GM18873 (cell line): ENCODE data around the gene USP31.
A peak's percentile ranks its signal among the peaks of the same experiment; 100 is the strongest.
"Not testable (repeated sequence)": the region's sequence is repeated elsewhere in the genome, so short reads cannot be mapped to it uniquely, and the experiment has no call there.

Experiments used
- ATAC-seq: cut with Tn5 transposase; IDR thresholded peaks from one replicate; pipeline ENCODE4 v1.9.1; 2021; ENCODE audit warnings: mild to moderate bottlenecking, moderate library complexity, moderate number of reproducible peaks; ENCODE audit not compliant: unreplicated experiment, low FRiP score

The USP31 gene

DNA sequence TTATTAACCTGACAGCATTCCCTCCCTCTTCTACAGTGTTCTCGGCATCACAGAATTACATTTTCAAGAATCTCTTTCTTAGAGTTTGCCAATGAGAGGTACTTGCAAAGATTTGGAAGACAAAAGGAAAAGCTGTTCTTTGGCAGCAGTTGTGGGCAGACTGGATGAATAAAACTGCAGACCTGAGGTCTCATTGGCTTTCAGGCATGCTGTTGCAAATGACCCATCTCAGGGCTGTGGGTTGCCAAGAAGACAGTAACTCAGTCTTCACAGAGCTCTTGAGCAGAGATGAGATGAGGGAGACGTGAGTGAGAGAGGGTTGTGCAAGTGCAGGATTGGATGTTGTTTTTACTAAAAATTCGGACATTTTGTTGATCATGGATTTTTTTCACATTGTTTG, 11.3 kb upstream of the USP31 start:
- no peak for ATAC-seq

GRCh38 chr16:23160082-23160481, 10.8 kb upstream of the USP31 start:
- no peak for ATAC-seq

- ATAC-seq, result no peak
Measured at GRCh38 chr16:23158114-23158513, 8.9 kb upstream of the USP31 start.

- ATAC-seq, result no peak
Measured at GRCh38 chr16:23156946-23157460, 7.8 kb upstream of the USP31 start.

DNA sequence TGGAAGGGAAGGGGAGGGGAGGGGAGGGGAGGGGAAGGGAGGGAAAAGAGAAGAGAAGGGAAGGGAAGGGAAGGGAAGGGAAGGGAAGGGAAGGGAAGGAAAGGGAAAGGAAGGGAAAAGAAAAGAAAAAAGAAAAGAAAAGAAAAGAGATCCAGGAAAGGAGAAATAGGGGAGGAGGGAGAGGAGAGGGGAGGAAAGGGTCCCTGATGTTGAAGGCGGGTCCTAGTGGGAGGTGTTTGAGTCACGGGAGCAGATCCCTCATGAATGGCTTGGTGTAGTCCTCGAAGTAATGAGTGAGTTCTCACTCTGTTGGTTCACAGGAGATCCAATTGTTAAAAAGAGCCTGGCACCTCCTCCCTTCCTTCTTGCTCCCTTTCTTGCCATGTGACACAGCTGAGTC, 6.9 kb upstream of the USP31 start:
- ATAC-seq, result no peak

- no peak for ATAC-seq
Measured at GRCh38 chr16:23155445-23156049, 6.3 kb upstream of the USP31 start.

DNA sequence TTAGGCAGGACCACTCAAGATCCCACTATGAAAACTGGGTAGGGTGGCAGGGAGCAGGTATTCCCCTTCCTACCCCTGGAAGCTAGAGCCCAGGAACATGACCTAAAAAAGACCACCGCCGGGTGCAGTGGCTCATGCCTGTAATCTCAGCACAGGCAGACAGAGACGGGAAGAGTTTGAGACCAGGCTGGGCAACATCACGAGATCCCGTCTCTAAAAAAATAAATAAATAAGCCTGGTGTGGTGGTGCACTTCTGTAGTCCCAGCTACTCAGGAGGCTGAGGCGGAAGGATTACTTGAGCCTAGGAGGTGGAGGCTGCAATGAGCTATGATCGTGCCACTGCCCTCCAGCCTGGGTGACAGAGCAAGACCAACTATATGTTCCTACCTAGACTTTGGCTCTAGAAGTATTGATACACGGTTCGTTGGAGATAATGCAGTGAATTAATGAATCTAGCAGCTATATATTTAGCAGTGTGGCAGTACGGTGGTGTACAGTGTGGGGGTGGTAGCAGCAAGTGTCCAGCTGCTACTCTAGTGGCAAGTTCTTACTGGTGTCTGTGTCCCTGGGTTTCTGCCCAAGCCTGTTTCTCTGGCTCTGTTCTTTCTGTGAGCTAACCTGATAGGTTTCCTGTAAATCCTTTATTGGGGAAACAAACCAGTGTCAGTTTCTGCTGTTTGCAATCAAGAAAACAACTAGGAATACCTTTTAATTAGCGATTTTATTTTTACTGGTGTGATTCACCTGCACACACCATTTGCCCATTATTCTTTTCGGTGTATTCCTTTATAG, 3.3 kb upstream of the USP31 start:
- no peak for ATAC-seq

DNA sequence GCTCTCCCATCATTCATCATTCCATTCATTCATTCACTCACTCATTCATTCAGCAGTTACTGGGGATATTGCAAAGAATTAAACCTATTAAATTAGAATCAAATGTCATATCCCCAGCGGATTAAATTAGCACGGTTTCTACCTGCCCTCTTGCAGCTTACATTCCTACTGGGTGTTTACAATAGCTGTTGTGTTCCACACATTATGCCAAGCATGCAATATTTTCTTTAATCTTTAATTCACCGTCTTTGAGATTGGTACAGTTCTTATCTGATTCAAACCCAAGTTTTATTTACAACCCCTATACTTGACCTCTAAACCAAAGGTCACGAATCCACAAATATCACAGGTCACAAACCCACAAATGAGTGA, 727 bp upstream of the USP31 start:
- ATAC-seq, result no peak

DNA sequence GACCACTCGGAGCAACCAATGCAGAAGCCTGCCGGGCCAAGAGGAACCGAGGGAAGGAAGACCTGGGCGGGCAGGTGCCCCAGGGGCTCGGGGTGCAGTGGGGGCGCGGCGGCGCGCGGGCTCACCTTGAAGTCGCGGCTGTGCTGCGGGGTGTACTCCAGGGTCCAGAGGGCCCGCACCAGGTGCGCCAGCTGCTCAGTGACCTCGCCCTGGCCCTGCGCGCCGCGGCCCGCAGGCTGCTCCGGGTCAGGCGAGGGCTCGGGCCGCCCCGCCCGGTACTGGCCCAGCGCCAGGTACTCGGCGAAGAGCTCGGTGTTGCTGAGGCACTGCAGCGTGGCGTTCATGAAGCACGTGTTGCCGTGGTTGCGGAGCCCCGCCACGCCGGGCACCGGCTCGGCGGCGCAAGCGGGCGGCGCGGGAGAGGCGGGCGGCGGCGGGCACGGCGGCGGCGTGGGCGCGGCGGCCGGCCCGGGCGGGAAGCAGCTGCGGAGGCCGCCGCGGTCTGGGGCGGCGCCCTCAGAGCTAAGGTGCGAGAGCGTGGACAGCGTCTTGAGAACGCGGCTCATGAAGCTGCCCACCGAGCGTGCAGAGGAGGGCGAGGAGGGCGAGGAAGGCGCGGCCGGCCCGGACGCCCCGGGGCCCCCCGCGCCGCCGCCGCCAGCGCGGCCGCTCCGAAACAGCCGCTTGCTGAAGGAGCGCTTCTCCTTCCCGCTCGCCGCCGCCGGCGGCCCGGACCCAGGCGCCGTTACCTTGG, 562 bp downstream of the USP31 start:
- ATAC-seq, result peak; percentile 26

- ATAC-seq, result no peak
Measured at GRCh38 chr16:23148166-23148512, 1.1 kb downstream of the USP31 start.

DNA sequence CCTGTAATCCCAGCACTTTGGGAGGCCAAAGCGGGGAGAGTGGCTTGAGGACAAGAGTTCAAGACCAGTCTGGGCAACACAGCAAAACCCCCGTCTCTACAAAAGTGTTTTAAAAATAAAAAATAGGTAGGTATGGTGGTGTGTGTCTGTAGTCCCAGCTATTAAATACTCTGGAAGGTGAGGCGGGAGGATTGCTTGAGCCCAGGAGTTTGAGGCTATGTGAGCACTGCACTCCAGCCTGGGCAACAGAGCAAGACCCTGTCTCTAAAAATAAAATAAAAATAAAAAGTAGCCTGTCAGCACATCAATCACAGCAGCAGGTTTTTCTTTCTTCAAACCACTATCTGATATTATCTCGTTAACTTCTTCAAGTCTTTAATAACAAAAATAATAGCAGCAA, 1.6 kb downstream of the USP31 start:
- no peak for ATAC-seq

GRCh38 chr16:23146877-23147601, 2.2 kb downstream of the USP31 start:
- no peak for ATAC-seq

DNA sequence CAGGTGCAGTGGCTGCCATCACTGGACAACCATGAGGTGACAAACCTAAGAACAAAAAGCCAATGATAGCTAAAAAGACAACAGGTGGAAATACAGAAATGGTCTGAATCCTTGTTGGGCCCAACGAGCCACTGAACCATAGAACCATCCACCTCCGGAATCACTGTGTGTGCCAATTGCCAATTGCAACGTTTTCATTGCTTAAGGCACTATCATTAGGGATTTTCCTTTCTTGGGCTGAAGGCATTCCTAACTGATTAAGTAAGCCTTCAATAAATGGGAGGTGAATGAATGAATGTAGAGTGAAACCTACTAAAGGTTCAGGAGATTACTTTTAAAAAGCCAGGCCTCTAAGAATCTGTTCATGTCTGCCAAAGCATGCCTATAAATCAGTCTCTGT, 3.6 kb downstream of the USP31 start:
- no peak for ATAC-seq

GRCh38 chr16:23145186-23145585, 4.1 kb downstream of the USP31 start:
- no peak for ATAC-seq

DNA sequence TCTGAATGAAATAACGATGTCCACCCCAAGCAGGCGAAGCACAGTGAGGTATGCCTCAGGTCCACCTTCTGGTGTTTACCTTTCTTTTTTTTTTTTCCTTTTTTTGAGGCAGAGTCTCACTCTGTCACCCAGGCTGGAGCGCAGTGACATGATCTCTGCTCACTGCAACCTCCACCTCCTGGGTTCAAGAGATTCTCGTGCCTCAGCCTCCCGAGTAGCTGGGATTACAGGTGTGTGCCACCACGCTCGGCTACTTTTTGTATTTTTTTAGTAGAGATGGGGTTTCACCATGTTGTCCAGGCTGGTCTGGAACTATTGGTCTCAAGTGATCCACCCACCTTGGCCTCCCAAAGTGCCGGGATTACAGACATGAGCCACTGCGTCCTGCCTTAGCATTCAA, 4.9 kb downstream of the USP31 start:
- not testable (repeated sequence) for ATAC-seq

DNA sequence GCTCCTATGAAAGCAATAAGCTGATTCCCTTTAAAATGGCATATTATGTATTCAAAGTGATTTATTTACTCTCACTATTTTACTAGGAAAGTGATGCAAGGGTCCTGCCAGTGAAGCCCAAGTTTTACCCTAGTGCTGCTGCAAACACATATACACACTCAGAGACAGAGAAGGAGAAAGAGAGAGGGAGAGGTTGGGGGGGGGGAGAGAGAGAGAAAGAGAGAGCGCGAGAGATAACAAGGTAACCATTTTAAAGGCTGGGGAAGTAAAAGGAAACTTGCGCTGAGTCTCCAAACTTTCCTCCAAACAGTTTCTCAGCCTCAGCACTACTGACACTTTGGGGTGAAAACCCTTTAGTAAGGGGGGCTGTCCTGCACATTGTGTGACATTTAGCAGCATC, 5.9 kb downstream of the USP31 start:
- ATAC-seq, result no peak

DNA sequence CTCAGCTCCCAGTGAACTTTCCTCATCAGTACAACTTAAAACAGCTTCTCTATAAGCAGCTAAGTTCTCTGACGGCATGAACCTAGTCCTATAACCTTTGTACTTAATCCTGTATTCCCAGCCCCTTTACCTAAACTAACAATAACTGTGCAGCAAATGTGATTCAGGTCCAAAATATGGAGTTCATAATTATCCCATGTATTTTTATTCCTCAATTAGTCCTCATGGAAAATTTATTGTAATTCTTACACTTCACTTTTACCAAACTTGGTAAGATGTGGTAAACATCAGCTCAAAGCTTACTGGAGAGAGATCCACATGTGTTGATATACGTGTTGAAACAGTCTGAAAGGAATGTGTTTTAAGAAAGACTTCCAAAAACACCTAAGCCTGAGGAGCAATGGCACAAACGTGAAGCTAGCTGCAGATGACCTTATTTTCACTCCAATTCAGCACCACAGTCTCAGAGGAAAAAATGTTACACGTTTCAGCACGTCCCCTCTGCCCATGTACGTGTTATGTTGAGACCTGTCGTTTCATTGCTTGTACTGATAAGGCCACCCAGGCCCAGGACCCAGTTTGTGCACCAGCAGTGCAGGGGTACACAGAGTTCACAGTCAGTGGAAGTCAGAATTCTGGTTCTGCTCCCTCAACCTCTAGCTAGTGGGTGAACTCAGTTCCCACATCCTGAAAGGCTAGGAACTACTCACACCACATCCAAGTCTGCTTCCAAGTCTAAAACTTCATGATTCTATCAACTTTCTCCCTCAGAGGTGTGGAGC, 7.1 kb downstream of the USP31 start:
- no peak for ATAC-seq

DNA sequence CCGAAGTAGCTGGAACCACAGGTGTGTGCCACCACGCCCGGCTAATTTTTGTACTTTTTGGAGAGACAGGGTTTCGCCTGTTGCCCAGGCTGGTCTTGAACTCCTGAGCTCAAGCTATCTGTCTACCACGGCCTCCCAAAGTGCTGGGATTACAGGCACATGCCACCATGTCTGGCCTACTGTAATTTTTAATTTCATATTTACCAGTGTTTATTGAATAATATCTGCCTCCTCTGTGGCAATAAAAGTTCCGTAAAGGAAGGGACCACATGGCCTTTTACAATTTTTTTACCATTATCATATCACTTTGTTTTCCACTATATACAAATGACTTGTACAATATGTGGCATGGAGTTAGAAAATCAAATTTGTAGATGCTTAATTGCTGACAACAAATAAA, 7.8 kb downstream of the USP31 start:
- ATAC-seq, result no peak

- ATAC-seq, result no peak
Measured at GRCh38 chr16:23141033-23141432, 8.2 kb downstream of the USP31 start.

DNA sequence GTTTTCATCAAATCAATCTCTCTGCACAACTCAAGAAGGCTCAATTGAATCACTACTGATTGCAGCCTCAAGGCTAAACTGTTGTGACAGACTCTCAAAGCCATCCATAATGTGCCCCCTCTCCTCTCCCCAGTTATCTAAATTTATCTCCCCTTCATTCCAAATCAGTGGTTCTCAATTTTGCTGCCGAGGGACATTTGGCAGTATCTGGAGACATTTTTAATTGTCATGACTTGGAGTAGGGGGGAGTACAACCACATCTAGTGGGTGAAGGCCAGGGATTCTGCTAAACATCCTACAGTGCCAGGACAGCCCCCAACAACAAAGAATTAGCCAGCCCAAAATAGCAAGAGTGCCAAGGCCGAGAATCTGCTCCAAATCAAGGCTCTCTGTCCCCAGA, 9.1 kb downstream of the USP31 start:
- ATAC-seq, result no peak
